ENCODE results near the gene TFAP2E.

DNA sequence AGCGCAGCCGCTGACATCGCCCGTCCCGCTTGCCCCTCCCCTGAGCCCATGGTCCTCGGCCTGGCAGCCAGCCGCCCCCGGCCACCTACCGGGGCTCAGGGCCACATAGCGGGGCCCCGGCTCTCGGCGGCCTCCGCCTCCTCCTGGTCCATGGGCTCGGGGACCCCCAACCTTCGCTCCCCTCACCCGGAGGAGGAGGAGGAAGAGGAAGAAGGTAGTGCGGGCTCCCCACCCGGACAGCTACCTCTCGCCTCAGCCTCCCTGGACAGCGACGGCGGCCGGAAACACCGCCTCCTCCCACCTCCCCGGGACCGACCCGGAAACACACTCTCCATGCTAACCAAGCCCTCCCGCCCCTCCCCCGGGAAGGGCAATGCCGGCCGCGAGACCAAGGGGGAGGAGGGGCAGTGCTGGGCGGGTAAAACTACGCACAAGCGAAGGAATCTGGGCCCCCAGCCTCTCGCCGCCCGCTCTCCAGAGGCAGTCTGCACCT is 15.9 kb upstream of the TFAP2E start, which contains the start of gene KIAA0319L:
- no peak for TF ChIP-seq GATA2 (IDR thresholded peaks at IDR 0.05; ENCODE audit: low read depth, low read length)
- no peak for TF ChIP-seq GATA3 (IDR thresholded peaks at IDR 0.05; ENCODE audit: low read depth, low read length)
